ENCODE data around the gene SYK.
"Not testable (repeated sequence)": the region's sequence is repeated elsewhere in the genome, so short reads cannot be mapped to it uniquely, and the experiment has no call there.

GRCh38 chr9:90820406-90820805 lies 18.8 kb downstream of the SYK start:
- TF ChIP-seq CTCF (IDR thresholded peaks at IDR 0.05); POLR2A (IDR thresholded peaks at IDR 0.05; ENCODE audit: low read depth); EP300 (IDR thresholded peaks at IDR 0.05); POLR2AphosphoS5 (IDR thresholded peaks at IDR 0.05): not testable (repeated sequence)
